GM12878 (cell line): ENCODE results near the gene SLC35A2. TPM values are rescaled to one million over a fixed set of nuclear protein-coding genes. Genes with fewer than 3 reads are reported as not detected.

ENCODE experiments used
- BRCA1 ChIP-seq: IDR thresholded peaks from 2 replicates; pipeline ENCODE4 v1.6.1; 2011; ENCODE audit warnings: low read depth, low read length, improper control_type of control experiment
- CHD1 ChIP-seq: IDR thresholded peaks from 2 replicates; pipeline ENCODE4 v1.6.1; 2012; ENCODE audit warnings: low read depth, low read length, improper control_type of control experiment
- CHD2 ChIP-seq: IDR thresholded peaks from 2 replicates; pipeline ENCODE4 v1.6.1; 2011; ENCODE audit warnings: low read depth, low read length, improper control_type of control experiment, borderline replicate concordance
- CREM ChIP-seq: IDR thresholded peaks from 2 replicates; pipeline ENCODE4 v1.6.1; 2014; ENCODE audit warnings: antibody characterized with exemption, low read depth
- ETV6 ChIP-seq, 2 experiments: fragments of 450-650 bp in 1 of 2; IDR thresholded peaks in 1 of 2; conservative IDR thresholded peaks in 1 of 2; 2 replicates each; pipeline ENCODE4 v1.6.1; 2014; ENCODE audit warnings: antibody characterized with exemption in 1 of 2, borderline replicate concordance in 1 of 2, low read depth in 1 of 2, mild to moderate bottlenecking in 1 of 2, moderate library complexity in 1 of 2
- FOS ChIP-seq: IDR thresholded peaks from 3 replicates; pipeline ENCODE4 v1.6.1; 2011; ENCODE audit warnings: borderline replicate concordance; ENCODE audit not compliant: insufficient read length; ENCODE audit errors: extremely low read depth
- JUNB ChIP-seq: IDR thresholded peaks from 2 replicates; pipeline ENCODE4 v1.6.1; 2016; ENCODE audit warnings: antibody characterized with exemption, mild to moderate bottlenecking
- MXI1 ChIP-seq: fragments of 150-350 bp; IDR thresholded peaks from 2 replicates; pipeline ENCODE4 v1.6.1; 2011; ENCODE audit warnings: low read depth, mild to moderate bottlenecking, inconsistent platforms, low read length, improper control_type of control experiment
- NFYB ChIP-seq: IDR thresholded peaks from 2 replicates; pipeline ENCODE4 v1.6.1; 2011; ENCODE audit warnings: low read depth, mild to moderate bottlenecking, low read length, improper control_type of control experiment, moderate library complexity; ENCODE audit not compliant: insufficient read depth
- NRF1 ChIP-seq: conservative IDR thresholded peaks from 2 replicates; pipeline ENCODE4 v1.6.1; 2011; ENCODE audit warnings: mild to moderate bottlenecking, low read depth, low read length, improper control_type of control experiment
- SPI1 ChIP-seq: IDR thresholded peaks from 2 replicates; pipeline ENCODE4 v1.6.1; 2011; ENCODE audit warnings: low read depth, mild to moderate bottlenecking, low read length, moderate library complexity, borderline replicate concordance; ENCODE audit not compliant: insufficient read depth
- STAT1 ChIP-seq: fragments of 450-650 bp; conservative IDR thresholded peaks from 2 replicates; pipeline ENCODE4 v1.6.1; 2014; ENCODE audit warnings: antibody characterized with exemption, mild to moderate bottlenecking
- STAT3 ChIP-seq: IDR thresholded peaks from 2 replicates; pipeline ENCODE4 v1.6.1; 2011; ENCODE audit warnings: low read depth, low read length, improper control_type of control experiment
- TCF7 ChIP-seq: IDR thresholded peaks from 2 replicates; pipeline ENCODE4 v1.6.1; 2014; ENCODE audit warnings: antibody characterized with exemption, borderline replicate concordance
- ZBTB11 ChIP-seq: fragments of 450-650 bp; formaldehyde crosslinking; IDR thresholded peaks from 2 replicates; pipeline ENCODE4 v1.5.0; 2022; ENCODE audit warnings: mild to moderate bottlenecking, missing genetic modification characterization
- ZNF622 ChIP-seq: fragments of 450-650 bp; IDR thresholded peaks from 2 replicates; pipeline ENCODE4 v1.6.1; 2017; ENCODE audit warnings: mild to moderate bottlenecking, inconsistent platforms
- polyA plus RNA-seq, 11 experiments: library from polyadenylated mRNA; depleted of rRNA in 4 of 11; unstranded in 6 of 11; stranded (reverse) in 5 of 11; fragments of >200 nt; fragmentation: Nextera tagmentation in 4 of 11; fragmentation: Illumina TruSeq in 1 of 11; extraction: Ambion mirVana in 4 of 11; extraction: Trizol in 1 of 11; gene quantifications; 1 replicate in 1 of 11; 2 replicates in 10 of 11; pipeline versions ENCODE4 v1.2.1 to v1.2.3, GENCODE V29; 2011 to 2016; ENCODE audit warnings: inconsistent platforms in 2 of 11, missing spikeins in 2 of 11, low read depth in 1 of 11
- total RNA-seq, 4 experiments: library from RNA; depleted of rRNA in 3 of 4; stranded (reverse); fragments of >200 nt in 3 of 4; fragmentation: Illumina TruSeq in 1 of 4; extraction: Trizol in 1 of 4; gene quantifications; 2 replicates each; pipeline versions ENCODE4 v1.2.1 to v1.2.3, GENCODE V29; 2013 to 2021
- TF ChIP-seq, protein P1 (sequence below): fragments of 450-650 bp; conservative IDR thresholded peaks from 2 replicates; pipeline ENCODE4 v1.6.1; 2017; ENCODE audit warnings: mild to moderate bottlenecking, moderate library complexity
- TF ChIP-seq, protein P2 (sequence below): IDR thresholded peaks from 2 replicates; pipeline ENCODE4 v1.6.1; 2011; ENCODE audit warnings: mild to moderate bottlenecking, low read depth, low read length, moderate library complexity; ENCODE audit not compliant: insufficient replicate concordance
- TF ChIP-seq, protein P3 (sequence below): fragments of 450-650 bp; formaldehyde crosslinking; IDR thresholded peaks from 2 replicates; pipeline ENCODE4 v1.4.0; 2020; ENCODE audit warnings: mild to moderate bottlenecking, moderate library complexity

The SLC35A2 gene
- total and polyA plus RNA-seq, 10 of the 15 experiments (the other 5 are each of a cell fraction or from before 2014, with no cell fraction given) = 2.1 to 27.4 (median 14.9) TPM

- TF ChIP-seq ZBTB11 (no peak), STAT1 (no peak), CHD1 (no peak), TCF7 (no peak), BRCA1 (no peak), ZNF622 (no peak), MXI1 (no peak), JUNB (no peak), NFYB (no peak), CREM (peak; percentile 80; the same call in 1 of the 2 replicates), STAT3 (no peak; the same call in 1 of the 2 replicates), SPI1 (peak; percentile 17; the same call in 1 of the 2 replicates), NRF1 (no peak), FOS (no peak), ETV6 (conservative IDR thresholded peaks at IDR 0.05 in 1 of 2, IDR thresholded peaks at IDR 0.05 in 1 of 2; ENCODE audit: borderline replicate concordance in 1 of 2, low read depth in 1 of 2) (no peak), CHD2 (peak; percentile 57; the same call in 1 of the 2 replicates)
- TF ChIP-seq, protein P1, sequence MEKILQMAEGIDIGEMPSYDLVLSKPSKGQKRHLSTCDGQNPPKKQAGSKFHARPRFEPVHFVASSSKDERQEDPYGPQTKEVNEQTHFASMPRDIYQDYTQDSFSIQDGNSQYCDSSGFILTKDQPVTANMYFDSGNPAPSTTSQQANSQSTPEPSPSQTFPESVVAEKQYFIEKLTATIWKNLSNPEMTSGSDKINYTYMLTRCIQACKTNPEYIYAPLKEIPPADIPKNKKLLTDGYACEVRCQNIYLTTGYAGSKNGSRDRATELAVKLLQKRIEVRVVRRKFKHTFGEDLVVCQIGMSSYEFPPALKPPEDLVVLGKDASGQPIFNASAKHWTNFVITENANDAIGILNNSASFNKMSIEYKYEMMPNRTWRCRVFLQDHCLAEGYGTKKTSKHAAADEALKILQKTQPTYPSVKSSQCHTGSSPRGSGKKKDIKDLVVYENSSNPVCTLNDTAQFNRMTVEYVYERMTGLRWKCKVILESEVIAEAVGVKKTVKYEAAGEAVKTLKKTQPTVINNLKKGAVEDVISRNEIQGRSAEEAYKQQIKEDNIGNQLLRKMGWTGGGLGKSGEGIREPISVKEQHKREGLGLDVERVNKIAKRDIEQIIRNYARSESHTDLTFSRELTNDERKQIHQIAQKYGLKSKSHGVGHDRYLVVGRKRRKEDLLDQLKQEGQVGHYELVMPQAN = 0 out of 2 replicates have a peak, but pooled peaks have one; percentile 11
- TF ChIP-seq, protein P2, sequence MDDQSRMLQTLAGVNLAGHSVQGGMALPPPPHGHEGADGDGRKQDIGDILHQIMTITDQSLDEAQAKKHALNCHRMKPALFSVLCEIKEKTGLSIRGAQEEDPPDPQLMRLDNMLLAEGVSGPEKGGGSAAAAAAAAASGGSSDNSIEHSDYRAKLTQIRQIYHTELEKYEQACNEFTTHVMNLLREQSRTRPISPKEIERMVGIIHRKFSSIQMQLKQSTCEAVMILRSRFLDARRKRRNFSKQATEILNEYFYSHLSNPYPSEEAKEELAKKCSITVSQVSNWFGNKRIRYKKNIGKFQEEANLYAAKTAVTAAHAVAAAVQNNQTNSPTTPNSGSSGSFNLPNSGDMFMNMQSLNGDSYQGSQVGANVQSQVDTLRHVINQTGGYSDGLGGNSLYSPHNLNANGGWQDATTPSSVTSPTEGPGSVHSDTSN = peak; percentile 22
- TF ChIP-seq, protein P3, sequence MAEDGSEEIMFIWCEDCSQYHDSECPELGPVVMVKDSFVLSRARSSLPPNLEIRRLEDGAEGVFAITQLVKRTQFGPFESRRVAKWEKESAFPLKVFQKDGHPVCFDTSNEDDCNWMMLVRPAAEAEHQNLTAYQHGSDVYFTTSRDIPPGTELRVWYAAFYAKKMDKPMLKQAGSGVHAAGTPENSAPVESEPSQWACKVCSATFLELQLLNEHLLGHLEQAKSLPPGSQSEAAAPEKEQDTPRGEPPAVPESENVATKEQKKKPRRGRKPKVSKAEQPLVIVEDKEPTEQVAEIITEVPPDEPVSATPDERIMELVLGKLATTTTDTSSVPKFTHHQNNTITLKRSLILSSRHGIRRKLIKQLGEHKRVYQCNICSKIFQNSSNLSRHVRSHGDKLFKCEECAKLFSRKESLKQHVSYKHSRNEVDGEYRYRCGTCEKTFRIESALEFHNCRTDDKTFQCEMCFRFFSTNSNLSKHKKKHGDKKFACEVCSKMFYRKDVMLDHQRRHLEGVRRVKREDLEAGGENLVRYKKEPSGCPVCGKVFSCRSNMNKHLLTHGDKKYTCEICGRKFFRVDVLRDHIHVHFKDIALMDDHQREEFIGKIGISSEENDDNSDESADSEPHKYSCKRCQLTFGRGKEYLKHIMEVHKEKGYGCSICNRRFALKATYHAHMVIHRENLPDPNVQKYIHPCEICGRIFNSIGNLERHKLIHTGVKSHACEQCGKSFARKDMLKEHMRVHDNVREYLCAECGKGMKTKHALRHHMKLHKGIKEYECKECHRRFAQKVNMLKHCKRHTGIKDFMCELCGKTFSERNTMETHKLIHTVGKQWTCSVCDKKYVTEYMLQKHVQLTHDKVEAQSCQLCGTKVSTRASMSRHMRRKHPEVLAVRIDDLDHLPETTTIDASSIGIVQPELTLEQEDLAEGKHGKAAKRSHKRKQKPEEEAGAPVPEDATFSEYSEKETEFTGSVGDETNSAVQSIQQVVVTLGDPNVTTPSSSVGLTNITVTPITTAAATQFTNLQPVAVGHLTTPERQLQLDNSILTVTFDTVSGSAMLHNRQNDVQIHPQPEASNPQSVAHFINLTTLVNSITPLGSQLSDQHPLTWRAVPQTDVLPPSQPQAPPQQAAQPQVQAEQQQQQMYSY = no peak
These were observed 27.4 kb upstream of the SLC35A2 start (continued) for GRCh38 chrX:48938721-48939425.
